Activated CD4-positive, alpha-beta T cell treated with anti-CD3 and anti-CD28 coated beads, Interleukin-2, amount 10 ng/mL, durations not matched to agents 7 days and 5 days (primary cell): ENCODE data around the gene CTNNA3. TPM values are rescaled to one million over a fixed set of nuclear protein-coding genes. Genes with fewer than 3 reads are reported as not detected.
"Not testable (repeated sequence)": the region's sequence is repeated elsewhere in the genome, so short reads cannot be mapped to it uniquely, and the experiment has no call there.

Source experiments
- CTCF ChIA-PET: fragments of 350-600 bp; sonication (Branson Sonifier 250); formaldehyde crosslinking; loops from one replicate; lab custom pipeline; 2021; ENCODE audit warnings: antibody characterized with exemption; lab: Charles Lee
- POLR2A ChIA-PET: fragments of 350-600 bp; sonication (Branson Sonifier 250); formaldehyde crosslinking; loops from one replicate; lab custom pipeline; 2021; ENCODE audit warnings: antibody characterized with exemption; lab: Charles Lee
- DNase-seq: peaks from one replicate; pipeline ENCODE4 v3.0.0-alpha.2; 2020
- H3K27ac Mint-ChIP-seq: one replicate; pipeline ENCODE4 v1.8.0; 2021; ENCODE audit warnings: mild to moderate bottlenecking, moderate library complexity, mixed read lengths
- H3K27me3 Mint-ChIP-seq: one replicate; pipeline ENCODE4 v1.8.0; 2021; ENCODE audit warnings: mixed read lengths
- H3K36me3 Mint-ChIP-seq: one replicate; pipeline ENCODE4 v1.8.0; 2021; ENCODE audit warnings: low read depth, mixed read lengths
- H3K4me1 Mint-ChIP-seq: one replicate; pipeline ENCODE4 v1.8.0; 2021; ENCODE audit warnings: mixed read lengths
- H3K4me3 Mint-ChIP-seq: one replicate; pipeline ENCODE4 v1.8.0; 2021; ENCODE audit warnings: mild to moderate bottlenecking, moderate library complexity, mixed read lengths
- H3K9me3 Mint-ChIP-seq: one replicate; pipeline ENCODE4 v1.8.0; 2021; ENCODE audit warnings: mixed read lengths
- total RNA-seq, 2 experiments: library from RNA; stranded (reverse); gene quantifications; one replicate each; pipeline ENCODE4 v1.2.3, GENCODE V29; 2021

Gene CTNNA3
- total RNA-seq, 2 experiments from 2014 or later = 0.57 to 0.58 TPM

DNA sequence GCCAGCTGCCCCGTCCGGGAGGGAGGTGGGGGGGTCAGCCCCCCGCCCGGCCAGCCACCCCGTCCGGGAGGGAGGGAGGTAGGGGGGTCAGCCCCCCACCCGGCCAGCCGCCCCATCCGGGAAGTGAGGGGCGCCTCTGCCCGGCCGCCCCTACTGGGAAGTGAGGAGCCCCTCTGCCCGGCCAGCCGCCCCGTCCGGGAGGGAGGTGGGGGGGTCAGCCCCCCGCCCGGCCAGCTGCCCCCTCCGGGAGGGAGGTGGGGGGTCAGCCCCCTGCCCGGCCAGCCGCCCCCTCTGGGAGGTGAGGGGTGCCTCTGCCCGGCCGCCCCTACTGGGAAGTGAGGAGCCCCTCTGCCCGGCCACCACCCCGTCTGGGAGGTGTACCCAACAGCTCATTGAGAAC lies 4.1 kb downstream of the CTNNA3 start:
- H3K27ac Mint-ChIP-seq, POLR2A ChIA-PET, H3K4me3 Mint-ChIP-seq, DNase-seq, H3K36me3 Mint-ChIP-seq, H3K4me1 Mint-ChIP-seq, H3K9me3 Mint-ChIP-seq, CTCF ChIA-PET: not testable (repeated sequence)
- peaks cover 32% of the 10 kb centered on the region for H3K27me3 Mint-ChIP-seq

DNA sequence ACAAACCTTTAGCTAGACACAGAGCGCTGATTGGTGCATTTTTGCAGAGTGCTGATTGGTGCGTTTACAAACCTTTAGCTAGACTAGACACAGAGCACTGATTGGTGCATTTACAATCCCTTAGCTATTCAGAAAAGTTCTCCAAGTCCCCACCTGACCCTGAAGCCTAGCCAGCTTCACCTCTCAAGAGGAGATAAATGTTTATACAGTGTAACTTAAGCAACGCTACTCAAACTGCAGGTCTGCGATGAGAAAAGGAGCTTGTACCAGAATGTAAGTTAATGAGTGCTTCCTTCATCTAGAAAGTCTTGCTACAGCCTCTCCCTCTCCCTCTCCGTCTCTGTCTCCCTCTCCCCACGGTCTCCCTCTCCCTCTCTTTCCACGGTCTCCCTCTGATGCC lies 5.5 kb downstream of the CTNNA3 start:
- H3K36me3 Mint-ChIP-seq, CTCF ChIA-PET, DNase-seq, H3K9me3 Mint-ChIP-seq, H3K4me1 Mint-ChIP-seq, POLR2A ChIA-PET, H3K27ac Mint-ChIP-seq, H3K4me3 Mint-ChIP-seq: not testable (repeated sequence)
- peaks cover 21% of the 10 kb centered on the region for H3K27me3 Mint-ChIP-seq

DNA sequence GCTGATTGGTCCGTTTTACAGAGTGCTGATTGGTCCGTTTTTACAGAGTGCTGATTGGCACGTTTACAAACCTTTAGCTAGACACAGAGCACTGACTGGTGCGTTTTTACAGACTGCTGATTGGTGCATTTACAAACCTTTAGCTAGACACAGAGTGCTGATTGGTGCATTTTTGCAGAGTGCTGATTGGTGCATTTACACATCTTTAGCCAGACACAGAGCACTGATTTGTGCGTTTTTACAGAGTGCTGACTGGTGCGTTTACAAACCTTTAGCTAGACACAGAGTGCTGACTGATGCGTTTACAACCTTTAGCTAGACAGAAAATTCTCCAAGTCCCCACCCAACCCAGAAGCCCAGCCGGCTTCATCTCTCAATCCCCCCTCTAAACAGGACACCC lies 11.9 kb downstream of the CTNNA3 start:
- peaks cover 26% of the 10 kb centered on the region for H3K9me3 Mint-ChIP-seq
- H3K4me1 Mint-ChIP-seq, DNase-seq, H3K4me3 Mint-ChIP-seq, H3K27me3 Mint-ChIP-seq, POLR2A ChIA-PET, H3K36me3 Mint-ChIP-seq, H3K27ac Mint-ChIP-seq: not testable (repeated sequence)
- CTCF ChIA-PET = interaction anchor here (1.0 kb wide), 1 partner anchor 548 kb away, joined by 3 read pairs; the partner anchor contains the start of gene ATOH7

DNA sequence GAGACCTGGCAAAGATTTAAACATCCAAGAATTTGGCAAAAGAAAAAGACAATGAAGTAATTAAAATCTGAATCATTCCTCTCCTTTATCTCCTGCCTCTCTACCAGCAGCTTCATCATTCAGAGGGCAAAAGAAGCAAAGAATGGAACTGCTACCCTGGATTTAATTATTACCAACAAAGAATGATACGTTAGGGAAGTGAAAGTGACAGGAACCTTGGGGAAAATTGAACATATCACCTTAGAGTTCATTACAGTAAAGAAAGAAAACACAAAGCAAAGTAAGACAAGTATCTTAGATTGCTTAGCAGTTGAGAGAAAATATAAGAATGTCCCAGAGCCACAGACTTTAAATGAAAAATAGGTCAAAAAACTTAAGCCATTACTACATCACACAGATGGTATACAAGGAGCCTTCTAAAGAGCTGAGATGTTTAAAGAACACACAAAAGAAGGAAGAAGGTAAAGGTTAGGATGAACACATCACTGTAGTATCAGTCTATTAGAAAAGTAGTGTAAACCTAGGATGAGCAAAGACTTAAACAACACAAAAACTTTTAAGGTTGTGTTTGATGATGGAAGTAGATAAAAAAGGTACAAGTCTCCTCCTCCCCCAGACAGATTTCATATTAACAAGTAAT lies 17.5 kb downstream of the CTNNA3 start:
- Mint-ChIP-seq H3K27ac (no peak overlapping the region), H3K4me1 (no peaks in the 10 kb centered on the region), H3K27me3 (peaks cover 34% of the 10 kb centered on the region), H3K4me3 (no peak overlapping the region), H3K36me3 (no peaks in the 10 kb centered on the region), H3K9me3 (peaks cover under 1% of the 10 kb centered on the region)
- POLR2A ChIA-PET = no interaction called here
- CTCF ChIA-PET = interaction anchor here (1.5 to 1.6 kb wide), 2 partner anchors 12 to 101 kb away, joined by 3 read pairs; no protein-coding TSS in a partner anchor
- DNase-seq = no peak

DNA sequence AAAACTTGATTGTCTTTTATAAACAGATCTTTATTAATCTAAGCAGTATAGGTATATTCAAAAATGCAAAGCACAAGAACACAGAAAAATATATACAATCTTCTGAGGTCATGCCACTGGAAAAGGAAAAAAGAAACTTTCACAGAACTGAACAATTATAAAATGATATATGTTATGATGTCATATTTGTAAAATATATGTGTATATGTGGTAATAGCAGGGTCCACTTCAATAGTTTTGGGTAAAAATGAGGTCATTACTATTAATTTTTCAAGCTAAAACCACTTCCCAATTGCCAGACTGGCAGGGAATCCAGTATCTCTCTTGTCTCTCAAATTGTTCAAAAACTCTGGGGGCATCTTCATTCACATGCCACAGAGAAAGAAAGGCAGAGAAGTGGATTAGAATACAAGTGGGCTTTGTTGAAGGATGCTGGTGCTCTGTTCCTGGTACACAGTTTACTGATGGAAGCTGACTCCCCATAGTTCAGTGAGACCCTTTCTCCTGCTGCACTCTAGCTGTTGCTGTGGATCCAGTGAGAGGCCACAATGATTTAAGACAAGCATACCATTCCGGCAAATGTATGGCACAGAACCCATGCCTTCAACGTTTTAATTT lies 19.7 kb downstream of the CTNNA3 start:
- no peaks in the 10 kb centered on the region for H3K4me1 Mint-ChIP-seq
- DNase-seq = no peak
- H3K36me3 Mint-ChIP-seq = no peaks in the 10 kb centered on the region
- peaks cover 35% of the 10 kb centered on the region for H3K27me3 Mint-ChIP-seq
- H3K4me3 Mint-ChIP-seq = no peak overlapping the region
- H3K9me3 Mint-ChIP-seq = no peaks in the 10 kb centered on the region
- POLR2A ChIA-PET = no interaction called here
- no peak overlapping the region for H3K27ac Mint-ChIP-seq
- CTCF ChIA-PET = no interaction called here

DNA sequence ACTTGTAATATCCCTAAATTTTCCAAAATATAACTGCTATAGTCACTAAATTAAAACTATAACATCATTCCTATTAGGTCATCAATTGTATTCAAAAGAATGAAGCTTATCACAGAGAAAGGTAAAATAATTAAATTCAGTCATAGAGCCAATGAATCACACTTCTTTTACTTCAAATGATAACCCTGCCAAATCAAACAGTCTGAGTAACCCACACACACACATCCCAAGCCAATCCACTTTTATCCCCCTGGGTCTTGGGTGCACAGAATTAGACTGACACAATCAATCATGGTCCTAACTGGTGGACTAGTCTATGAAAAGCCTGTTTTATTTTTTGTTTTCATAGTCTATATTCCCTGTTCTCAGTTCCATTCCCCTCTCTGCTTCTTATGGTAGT lies 25.6 kb downstream of the CTNNA3 start:
- H3K27me3 Mint-ChIP-seq = peaks cover 7% of the 10 kb centered on the region
- H3K4me3 Mint-ChIP-seq = no peak overlapping the region
- H3K36me3 Mint-ChIP-seq = no peaks in the 10 kb centered on the region
- ChIA-PET POLR2A (no interaction called here), CTCF (no interaction called here)
- H3K27ac Mint-ChIP-seq = no peak overlapping the region
- no peaks in the 10 kb centered on the region for H3K9me3 Mint-ChIP-seq
- H3K4me1 Mint-ChIP-seq = no peaks in the 10 kb centered on the region
- no peak for DNase-seq

DNA sequence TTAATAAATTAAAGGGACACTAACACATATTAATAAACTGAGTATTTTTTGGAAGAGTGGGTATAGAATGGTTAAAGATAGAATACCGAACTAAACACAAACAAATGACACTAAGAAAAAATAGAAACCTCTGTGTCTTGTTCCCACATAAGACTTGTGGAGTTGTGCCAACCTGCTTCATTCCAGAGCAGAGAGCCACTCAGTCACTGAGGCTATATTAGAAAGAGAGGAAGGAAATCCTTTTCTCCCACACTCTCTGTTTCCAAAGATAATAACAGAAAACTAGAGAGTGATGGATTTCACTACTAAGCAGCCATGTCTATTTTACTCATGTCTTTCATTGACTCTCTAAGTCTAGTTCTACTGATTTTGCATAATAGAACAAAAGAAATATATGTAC lies 26.0 kb downstream of the CTNNA3 start:
- CTCF ChIA-PET = no interaction called here

DNA sequence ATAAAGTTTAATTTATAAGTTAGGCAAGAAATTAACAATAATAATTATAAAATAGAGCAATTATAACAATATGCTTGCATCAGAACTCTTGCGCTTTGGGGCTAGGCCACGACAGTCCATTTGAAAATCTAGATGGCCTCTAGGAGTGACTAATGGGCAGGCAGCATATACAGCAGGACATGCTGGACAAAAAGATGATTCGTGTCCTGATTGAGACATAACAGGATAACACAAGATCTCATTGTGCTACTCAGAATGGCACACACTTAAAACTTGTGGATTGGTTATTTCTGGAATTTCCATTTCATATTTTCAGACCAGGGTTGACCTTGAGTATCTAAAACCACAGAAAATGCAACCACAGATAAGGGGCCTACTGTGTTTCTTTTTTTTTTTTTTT lies 27.5 kb downstream of the CTNNA3 start:
- H3K4me3 Mint-ChIP-seq = no peak overlapping the region
- POLR2A ChIA-PET = no interaction called here
- no peak overlapping the region for H3K27ac Mint-ChIP-seq
- DNase-seq = no peak
- no peaks in the 10 kb centered on the region for H3K9me3 Mint-ChIP-seq
- no peaks in the 10 kb centered on the region for H3K4me1 Mint-ChIP-seq
- CTCF ChIA-PET = no interaction called here
- peaks cover 8% of the 10 kb centered on the region for H3K27me3 Mint-ChIP-seq
- no peaks in the 10 kb centered on the region for H3K36me3 Mint-ChIP-seq

More for the DNA sequence above, 26.0 kb downstream of the CTNNA3 start:
- H3K4me1 Mint-ChIP-seq = no peaks in the 10 kb centered on the region
- peaks cover 8% of the 10 kb centered on the region for H3K27me3 Mint-ChIP-seq
- no peak overlapping the region for H3K27ac Mint-ChIP-seq
- POLR2A ChIA-PET = no interaction called here
- no peak overlapping the region for H3K4me3 Mint-ChIP-seq
- H3K9me3 Mint-ChIP-seq = no peaks in the 10 kb centered on the region
- DNase-seq = no peak
- no peaks in the 10 kb centered on the region for H3K36me3 Mint-ChIP-seq

DNA sequence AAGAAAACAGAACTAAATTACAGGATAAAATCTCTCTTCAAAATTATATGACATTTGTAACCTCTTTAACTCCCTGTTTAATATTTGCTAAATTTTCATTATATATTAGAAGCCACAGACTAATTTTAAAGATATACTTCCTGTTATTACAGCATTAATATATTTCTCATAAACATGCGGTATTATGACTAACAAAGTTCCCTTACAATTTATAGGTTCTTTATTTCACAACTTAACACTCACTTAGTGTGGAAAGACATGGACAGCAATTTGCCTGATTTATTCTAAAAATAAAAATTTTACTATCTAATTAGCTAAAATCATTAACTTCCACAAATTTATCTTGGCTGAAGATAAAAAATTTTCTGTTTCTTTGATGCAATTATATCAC lies 29.0 kb downstream of the CTNNA3 start:
- CTCF ChIA-PET = interaction anchor here (0.9 to 2.9 kb wide), 4 partner anchors 11 to 113 kb away, joined by 3 to 10 read pairs (median 4); no protein-coding TSS in a partner anchor
- peaks cover 7% of the 10 kb centered on the region for H3K27me3 Mint-ChIP-seq

DNA sequence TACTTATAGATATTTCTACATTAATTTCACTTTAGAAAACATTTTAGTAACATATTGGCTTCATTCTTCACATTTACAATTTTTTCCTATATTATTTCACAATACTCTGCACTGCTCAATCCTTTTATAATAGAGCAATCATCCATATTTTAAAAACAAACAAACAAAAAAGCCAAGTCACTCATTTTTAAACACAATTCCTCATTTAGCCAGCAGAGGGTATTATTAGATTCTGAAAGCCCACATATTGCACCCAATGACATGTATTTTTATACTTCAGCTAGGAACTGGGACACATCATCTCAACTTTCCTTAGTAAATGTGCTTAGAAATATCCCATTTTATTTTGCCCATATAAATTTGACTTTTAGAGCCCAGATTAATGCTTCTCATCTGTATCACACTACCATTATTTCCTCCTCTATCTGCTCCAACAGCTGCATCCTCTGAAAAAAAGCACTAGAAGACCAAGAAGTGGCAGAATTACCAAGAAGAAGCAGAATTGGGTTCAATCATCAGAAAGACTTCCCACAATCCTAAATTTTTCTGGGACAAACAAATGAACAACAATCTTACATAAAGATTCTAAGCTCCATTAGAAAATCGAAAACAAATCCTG lies 29.5 kb downstream of the CTNNA3 start:
- H3K9me3 Mint-ChIP-seq = no peaks in the 10 kb centered on the region
- CTCF ChIA-PET = interaction anchor here (0.9 to 2.9 kb wide), 4 partner anchors 11 to 113 kb away, joined by 3 to 10 read pairs (median 4); no protein-coding TSS in a partner anchor
- no peak overlapping the region for H3K27ac Mint-ChIP-seq
- POLR2A ChIA-PET = interaction anchor here (0.6 kb wide), 1 partner anchor 361 kb away, joined by 3 read pairs; no protein-coding TSS in a partner anchor
- H3K36me3 Mint-ChIP-seq = no peaks in the 10 kb centered on the region
- peaks cover 7% of the 10 kb centered on the region for H3K27me3 Mint-ChIP-seq
- no peak overlapping the region for H3K4me3 Mint-ChIP-seq
- H3K4me1 Mint-ChIP-seq = no peaks in the 10 kb centered on the region
- DNase-seq = no peak

More for the DNA sequence above, 29.0 kb downstream of the CTNNA3 start:
- POLR2A ChIA-PET = interaction anchor here (0.6 kb wide), 1 partner anchor 361 kb away, joined by 3 read pairs; no protein-coding TSS in a partner anchor
- H3K36me3 Mint-ChIP-seq = no peaks in the 10 kb centered on the region
- H3K4me3 Mint-ChIP-seq = no peak overlapping the region
- H3K27ac Mint-ChIP-seq = no peak overlapping the region
- H3K9me3 Mint-ChIP-seq = no peaks in the 10 kb centered on the region
- no peak for DNase-seq
- H3K4me1 Mint-ChIP-seq = no peaks in the 10 kb centered on the region

DNA sequence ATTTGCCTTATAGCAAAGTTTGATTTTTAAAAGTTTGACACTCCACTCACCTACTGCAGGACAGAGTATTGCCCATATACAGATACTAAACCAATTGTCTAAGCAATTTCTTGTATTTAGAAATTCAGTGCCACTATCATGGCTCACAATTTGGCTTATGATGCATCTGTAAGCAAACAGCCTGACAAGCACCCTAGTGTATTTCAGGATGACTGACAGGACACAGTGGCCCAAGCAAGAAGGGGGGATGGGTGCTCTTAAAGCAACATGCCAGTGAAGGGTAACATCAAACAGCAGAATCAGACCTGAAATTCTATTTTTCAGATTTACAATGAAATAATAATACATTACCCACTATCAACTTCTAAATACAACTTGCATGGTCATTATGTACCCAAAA lies 30.5 kb downstream of the CTNNA3 start:
- CTCF ChIA-PET = interaction anchor here (2.6 to 2.9 kb wide), 2 partner anchors 32 to 114 kb away, joined by 6 to 10 read pairs; no protein-coding TSS in a partner anchor
- no peaks in the 10 kb centered on the region for H3K36me3 Mint-ChIP-seq
- H3K4me1 Mint-ChIP-seq = no peaks in the 10 kb centered on the region
- no peaks in the 10 kb centered on the region for H3K9me3 Mint-ChIP-seq
- H3K27me3 Mint-ChIP-seq = peaks cover 2% of the 10 kb centered on the region
- POLR2A ChIA-PET = no interaction called here
- no peak for DNase-seq
- H3K27ac Mint-ChIP-seq = no peak overlapping the region
- no peak overlapping the region for H3K4me3 Mint-ChIP-seq

DNA sequence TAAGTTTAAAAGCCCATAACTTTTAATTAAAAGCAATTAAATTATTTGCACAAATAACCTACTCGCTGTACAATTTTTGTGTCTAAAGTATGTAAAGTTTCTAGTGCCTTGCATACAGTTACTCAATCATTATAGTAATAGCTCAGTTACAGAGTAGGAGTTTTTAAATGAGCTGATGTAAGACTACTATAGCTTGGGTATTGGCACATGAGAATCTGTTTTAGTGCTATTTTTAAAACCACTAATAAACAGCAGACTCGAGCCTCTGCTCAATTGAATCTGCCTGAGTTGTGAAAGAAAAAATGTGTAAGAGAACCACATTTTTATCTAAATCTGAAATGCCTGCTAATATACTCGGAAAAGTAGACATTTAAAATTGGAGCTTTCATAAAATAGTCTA lies 31.1 kb downstream of the CTNNA3 start:
- Mint-ChIP-seq H3K36me3 (no peaks in the 10 kb centered on the region), H3K4me3 (no peak overlapping the region), H3K27me3 (peaks cover 1% of the 10 kb centered on the region), H3K27ac (no peak overlapping the region), H3K9me3 (no peaks in the 10 kb centered on the region), H3K4me1 (no peaks in the 10 kb centered on the region)
- no peak for DNase-seq
- ChIA-PET CTCF (interaction anchor here (2.6 to 2.9 kb wide), 2 partner anchors 33 to 115 kb away, joined by 6 to 10 read pairs; no protein-coding TSS in a partner anchor), POLR2A (no interaction called here)
